ENCODE data around the gene ARID5B.

The ARID5B gene

GRCh38 chr10:61899663-61899996, 1.9 kb upstream of the ARID5B start:
- TF ChIP-seq CTCF (conservative IDR thresholded peaks at IDR 0.05; ENCODE audit: low read depth): no peak
- DNase-seq (ENCODE audit: low spot score): no peak
- ChIA-PET CTCF (interaction anchor here (0.8 kb wide), 1 partner anchor 346 kb away, joined by 3 read pairs; no protein-coding TSS in a partner anchor), POLR2A (ENCODE audit: low non-redundant PET) (no interaction called here)
- peak overlapping the region; percentile 95 for H3K27ac ChIP-seq

- CTCF ChIA-PET: interaction anchor here (0.8 kb wide), 3 partner anchors 149 to 1316 kb away, joined by 3 to 5 read pairs (median 4); no protein-coding TSS in a partner anchor
- DNase-seq (ENCODE audit: low spot score): peak; percentile 56
- POLR2A ChIA-PET (ENCODE audit: low non-redundant PET): no interaction called here
- no peak for TF ChIP-seq CTCF (conservative IDR thresholded peaks at IDR 0.05; ENCODE audit: low read depth)
- peak overlapping the region; percentile 95 for H3K27ac ChIP-seq
Measured at GRCh38 chr10:61899997-61900828, 1.3 kb upstream of the ARID5B start.

- H3K27ac ChIP-seq: peak overlapping the region; percentile 99
- no peak for DNase-seq (ENCODE audit: low spot score)
- POLR2A ChIA-PET (ENCODE audit: low non-redundant PET): interaction anchor here (0.6 to 0.9 kb wide), 4 partner anchors 30 to 142 kb away, joined by 3 read pairs; no protein-coding TSS in a partner anchor
Measured at GRCh38 chr10:61901829-61902444, 438 bp downstream of the ARID5B start.

GRCh38 chr10:61902445-61903220, 1.1 kb downstream of the ARID5B start:
- ChIA-PET POLR2A (ENCODE audit: low non-redundant PET) (interaction anchor here (0.6 to 0.9 kb wide), 4 partner anchors 30 to 141 kb away, joined by 3 read pairs; no protein-coding TSS in a partner anchor), CTCF (interaction anchor here (0.5 to 1.1 kb wide), 6 partner anchors 35 to 342 kb away, joined by 3 to 6 read pairs (median 3); no protein-coding TSS in a partner anchor)
- peak overlapping the region; percentile 99 for H3K27ac ChIP-seq
- peak; percentile 23; the same call in 1 of the 2 replicates for TF ChIP-seq CTCF (conservative IDR thresholded peaks at IDR 0.05; ENCODE audit: low read depth)
- peak; percentile 68 for DNase-seq (ENCODE audit: low spot score)

More at GRCh38 chr10:61901829-61902444, 438 bp downstream of the ARID5B start:
- TF ChIP-seq CTCF (conservative IDR thresholded peaks at IDR 0.05; ENCODE audit: low read depth): no peak
- CTCF ChIA-PET: interaction anchor here (0.6 to 1.1 kb wide), 5 partner anchors 34 to 343 kb away, joined by 3 to 6 read pairs (median 4); no protein-coding TSS in a partner anchor

GRCh38 chr10:61903221-61903927, 1.9 kb downstream of the ARID5B start:
- CTCF ChIA-PET: interaction anchor here (0.5 to 0.7 kb wide), 4 partner anchors 145 to 161 kb away, joined by 3 to 4 read pairs (median 3); no protein-coding TSS in a partner anchor
- peak; percentile 20; the same call in 1 of the 2 replicates for TF ChIP-seq CTCF (conservative IDR thresholded peaks at IDR 0.05; ENCODE audit: low read depth)
- POLR2A ChIA-PET (ENCODE audit: low non-redundant PET): no interaction called here
- peak overlapping the region; percentile 99 for H3K27ac ChIP-seq
- DNase-seq (ENCODE audit: low spot score): peak; percentile 72
